Muscle layer of colon (tissue), 2 donors: ENCODE data around the gene ADPRS.

Source experiments
- H3K27ac ChIP-seq: one replicate; pipeline ENCODE4 v1.7.0; 2013; ENCODE audit warnings: low read depth, mild to moderate bottlenecking, low read length, moderate library complexity
- H3K27me3 ChIP-seq, 2 donors: one replicate each; pipeline ENCODE4 v1.7.0; 2013; ENCODE audit warnings: low read length in 2 of 2, mild to moderate bottlenecking in 2 of 2; ENCODE audit not compliant: insufficient read depth in 2 of 2, control insufficient read depth in 1 of 2
- H3K36me3 ChIP-seq: one replicate; pipeline ENCODE4 v1.7.0; 2013; ENCODE audit warnings: mild to moderate bottlenecking, low read length; ENCODE audit not compliant: insufficient read depth
- H3K4me1 ChIP-seq: one replicate; pipeline ENCODE4 v1.7.0; 2013; ENCODE audit warnings: mild to moderate bottlenecking, low read length; ENCODE audit not compliant: insufficient read depth
- H3K4me3 ChIP-seq, 2 donors: one replicate each; pipeline ENCODE4 v1.7.0; 2013; ENCODE audit warnings: low read length in 2 of 2, low read depth in 1 of 2, mild to moderate bottlenecking in 1 of 2, moderate library complexity in 1 of 2
- H3K9ac ChIP-seq: one replicate; pipeline ENCODE4 v1.7.0; 2013; ENCODE audit warnings: low read length
- H3K9me3 ChIP-seq: one replicate; pipeline ENCODE4 v1.7.0; 2013; ENCODE audit warnings: mild to moderate bottlenecking, low read length
- donor health status: abdominal sarcoma.
- donor health status: Adenocarcinoma of cecum.

Gene ADPRS

DNA sequence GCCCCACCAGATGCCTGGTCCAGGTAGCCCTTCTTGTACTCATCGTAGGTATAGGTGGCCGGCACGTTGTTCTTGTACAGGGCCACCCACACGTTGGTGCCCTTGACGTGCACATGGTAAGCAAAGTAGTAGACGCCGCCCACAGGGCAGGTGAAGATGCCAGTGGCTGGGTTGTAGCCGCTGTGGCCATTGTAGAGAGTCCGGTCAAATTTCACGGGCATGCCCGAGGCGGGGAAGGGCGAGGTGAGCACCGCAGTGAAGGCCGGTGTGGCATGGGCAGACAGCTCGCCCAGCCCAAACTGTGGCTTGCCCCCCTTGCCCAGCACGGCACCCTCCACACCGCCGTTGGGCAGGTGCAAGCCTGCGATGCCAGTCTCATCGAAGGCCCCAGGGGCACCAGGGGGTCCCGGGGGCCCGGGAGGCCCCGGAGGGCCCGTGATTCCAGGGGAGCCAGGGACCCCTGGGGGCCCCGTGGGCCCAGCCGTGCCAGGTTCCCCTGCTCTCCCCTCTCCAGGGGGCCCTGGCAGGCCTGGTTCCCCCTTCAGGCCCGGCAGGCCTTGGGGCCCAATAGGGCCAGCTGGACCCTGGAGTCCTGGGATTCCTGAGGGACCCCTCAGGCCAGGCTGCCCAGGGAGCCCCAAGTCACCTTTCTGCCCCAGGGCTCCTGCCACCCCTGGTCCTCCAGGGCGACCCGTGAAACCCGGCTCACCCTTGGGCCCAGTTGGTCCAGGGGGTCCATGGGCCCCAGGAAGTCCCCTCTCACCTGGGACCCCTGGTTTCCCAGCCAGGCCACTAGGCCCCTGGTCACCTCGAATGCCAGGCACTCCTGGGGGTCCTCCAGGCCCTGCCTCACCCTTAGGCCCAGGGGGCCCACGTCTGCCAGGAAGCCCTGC, 9.2 kb downstream of the ADPRS start:
- Histone ChIP-seq H3K36me3 (peaks cover 25% of the 10 kb centered on the region), H3K9me3 (no peaks in the 10 kb centered on the region), H3K4me3 (no peak overlapping the region), H3K27me3 (no peaks in the 10 kb centered on the region), H3K9ac (no peak overlapping the region), H3K27ac (no peak overlapping the region), H3K4me1 (peaks cover 10% of the 10 kb centered on the region)

GRCh38 chr1:36098650-36099365, 10.1 kb downstream of the ADPRS start:
- Histone ChIP-seq H3K27ac (no peak overlapping the region), H3K4me1 (peaks cover 6% of the 10 kb centered on the region), H3K27me3 (no peaks in the 10 kb centered on the region), H3K36me3 (peaks cover 16% of the 10 kb centered on the region), H3K9ac (no peak overlapping the region), H3K9me3 (no peaks in the 10 kb centered on the region), H3K4me3 (no peak overlapping the region)

- Histone ChIP-seq H3K36me3 (peaks cover 7% of the 10 kb centered on the region), H3K9me3 (no peaks in the 10 kb centered on the region), H3K27me3 (no peaks in the 10 kb centered on the region), H3K9ac (no peak overlapping the region), H3K27ac (no peak overlapping the region), H3K4me1 (no peaks in the 10 kb centered on the region), H3K4me3 (no peak overlapping the region)
Observed at GRCh38 chr1:36099681-36100341, 11.1 kb downstream of the ADPRS start.

DNA sequence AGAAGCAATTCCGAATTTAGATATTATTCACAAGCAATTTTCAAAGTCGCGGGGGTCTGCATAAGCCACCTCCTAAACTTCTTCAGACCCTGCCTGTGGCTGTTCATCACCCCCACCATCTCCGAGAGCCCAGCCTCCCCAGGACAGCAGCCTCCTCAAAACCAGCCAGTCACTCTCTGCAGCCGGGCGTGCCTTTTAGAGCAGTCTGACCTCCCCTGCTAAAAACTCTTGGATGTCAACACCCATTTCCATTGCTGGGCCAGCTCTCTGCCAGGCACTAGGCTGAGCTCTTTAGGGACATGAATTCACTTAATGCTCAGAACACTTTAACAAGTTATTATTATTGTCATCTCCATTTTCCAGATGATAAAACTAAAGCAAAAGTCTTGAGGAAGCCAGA, 11.7 kb downstream of the ADPRS start:
- Histone ChIP-seq H3K4me1 (no peaks in the 10 kb centered on the region), H3K27me3 (no peaks in the 10 kb centered on the region), H3K9me3 (no peaks in the 10 kb centered on the region), H3K27ac (no peak overlapping the region), H3K36me3 (peaks cover 5% of the 10 kb centered on the region), H3K4me3 (no peak overlapping the region), H3K9ac (no peak overlapping the region)

DNA sequence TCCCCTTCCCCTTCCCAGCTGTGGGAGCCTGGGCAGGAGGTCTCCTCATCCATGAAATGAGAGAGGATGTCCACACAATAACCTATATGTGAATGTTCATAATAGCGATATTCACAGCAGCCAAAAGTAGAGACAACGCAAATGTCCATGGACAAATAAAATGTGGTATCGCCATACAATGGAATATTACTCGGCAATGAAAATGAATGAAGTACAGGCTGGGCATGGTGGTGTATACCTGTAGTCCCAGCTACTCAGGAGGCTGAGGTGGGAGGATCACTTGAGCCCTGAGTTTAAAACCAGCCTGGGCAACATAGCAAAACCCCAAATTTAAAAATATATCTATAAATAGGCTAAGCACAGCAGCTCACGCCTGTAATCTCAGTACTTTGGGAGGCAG, 12.9 kb downstream of the ADPRS start:
- H3K4me1 ChIP-seq, result no peaks in the 10 kb centered on the region
- no peaks in the 10 kb centered on the region for H3K9me3 ChIP-seq
- no peak overlapping the region for H3K9ac ChIP-seq
- no peaks in the 10 kb centered on the region for H3K27me3 ChIP-seq
- no peaks in the 10 kb centered on the region for H3K36me3 ChIP-seq
- no peak overlapping the region for H3K27ac ChIP-seq
- no peak overlapping the region for H3K4me3 ChIP-seq

DNA sequence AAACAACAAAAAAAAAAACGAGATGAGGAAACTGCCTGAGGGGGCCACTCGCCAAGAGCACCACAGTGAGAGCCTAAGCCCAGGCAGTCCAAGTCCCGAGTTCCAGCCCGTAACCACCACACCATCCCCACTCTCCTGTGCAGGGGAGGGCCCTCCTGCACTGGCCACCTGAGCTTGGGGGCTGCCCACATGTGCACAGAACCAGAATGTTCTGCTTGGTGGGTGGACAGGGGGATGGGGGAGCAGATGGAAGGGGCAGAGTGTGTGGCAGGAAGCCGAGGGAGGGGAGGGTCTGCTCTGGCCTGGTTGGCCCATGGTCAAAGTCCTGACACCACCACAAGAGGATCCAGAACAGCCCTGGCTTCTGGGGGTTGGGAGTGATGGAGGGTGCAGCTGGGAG, 17.6 kb downstream of the ADPRS start:
- H3K9me3 ChIP-seq, result no peaks in the 10 kb centered on the region
- no peaks in the 10 kb centered on the region for H3K4me1 ChIP-seq
- H3K27ac ChIP-seq, result no peak overlapping the region
- no peak overlapping the region for H3K4me3 ChIP-seq
- H3K9ac ChIP-seq, result no peak overlapping the region
- no peaks in the 10 kb centered on the region for H3K36me3 ChIP-seq
- no peaks in the 10 kb centered on the region for H3K27me3 ChIP-seq

GRCh38 chr1:36107394-36107793, 18.7 kb downstream of the ADPRS start:
- H3K27ac ChIP-seq, result no peak overlapping the region
- H3K9me3 ChIP-seq, result no peaks in the 10 kb centered on the region
- H3K9ac ChIP-seq, result no peak overlapping the region
- no peaks in the 10 kb centered on the region for H3K36me3 ChIP-seq
- no peak overlapping the region for H3K4me3 ChIP-seq
- H3K4me1 ChIP-seq, result no peaks in the 10 kb centered on the region
- H3K27me3 ChIP-seq, result no peaks in the 10 kb centered on the region

GRCh38 chr1:36108314-36108713, 19.6 kb downstream of the ADPRS start:
- H3K9ac ChIP-seq, result no peak overlapping the region
- no peaks in the 10 kb centered on the region for H3K4me1 ChIP-seq
- no peak overlapping the region for H3K27ac ChIP-seq
- H3K4me3 ChIP-seq, result no peak overlapping the region
- H3K36me3 ChIP-seq, result no peaks in the 10 kb centered on the region
- H3K27me3 ChIP-seq, result no peaks in the 10 kb centered on the region
- no peaks in the 10 kb centered on the region for H3K9me3 ChIP-seq

DNA sequence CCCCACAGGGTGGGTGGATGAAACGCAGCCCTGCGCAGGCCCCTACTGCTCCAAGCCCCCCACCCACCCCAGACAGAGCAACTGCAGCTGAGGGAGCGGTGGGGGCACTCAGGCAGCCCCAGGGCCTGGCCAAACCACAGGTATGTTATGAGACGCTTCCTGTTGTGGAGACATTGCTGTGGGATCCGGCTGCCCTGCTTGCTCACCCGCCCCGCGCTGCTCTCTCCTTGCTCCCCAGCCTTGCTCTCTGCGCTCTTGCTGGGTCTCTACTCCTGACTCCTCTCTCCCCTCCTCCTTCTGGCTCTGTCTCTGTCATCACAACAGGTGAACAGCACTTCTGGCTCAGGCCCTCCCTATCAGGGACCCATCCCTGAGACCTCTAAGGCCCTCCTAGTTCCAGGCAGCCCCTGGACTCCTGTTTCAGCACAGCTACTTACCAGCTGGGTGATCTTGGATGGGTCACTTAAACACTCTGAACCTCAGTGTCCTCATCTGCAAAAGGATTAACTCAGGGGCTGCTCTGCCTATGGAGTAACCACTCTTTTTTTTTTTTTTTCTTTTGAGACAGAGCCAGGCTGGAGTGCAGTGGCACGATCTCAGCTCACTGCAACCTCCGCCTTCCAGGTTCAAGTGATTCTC, 20.5 kb downstream of the ADPRS start:
- Histone ChIP-seq H3K9me3 (no peaks in the 10 kb centered on the region), H3K27ac (no peak overlapping the region), H3K9ac (no peak overlapping the region), H3K4me1 (no peaks in the 10 kb centered on the region), H3K36me3 (no peaks in the 10 kb centered on the region), H3K27me3 (no peaks in the 10 kb centered on the region), H3K4me3 (no peak overlapping the region)

DNA sequence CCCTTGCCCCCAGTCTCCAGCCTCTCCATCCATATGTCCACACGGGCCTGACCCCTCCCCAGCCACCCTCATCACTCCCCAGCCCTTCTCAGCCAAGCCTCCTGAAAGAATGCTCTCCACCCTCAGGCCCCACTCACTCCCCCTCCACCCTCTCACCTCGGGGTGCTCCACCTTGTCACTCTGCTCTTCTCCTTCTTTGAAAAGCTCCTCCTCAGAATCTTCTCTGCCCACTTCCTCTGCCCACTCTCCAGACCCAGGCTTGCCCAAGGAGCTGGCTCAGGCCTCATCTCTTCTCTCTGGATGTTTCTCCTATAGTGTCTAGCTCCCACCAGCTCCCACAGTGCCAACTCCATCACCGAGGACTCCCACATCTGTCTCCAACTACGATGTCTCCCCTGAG, 22.5 kb downstream of the ADPRS start:
- peaks cover 9% of the 10 kb centered on the region for H3K4me1 ChIP-seq
- H3K27me3 ChIP-seq, result no peaks in the 10 kb centered on the region
- no peak overlapping the region for H3K4me3 ChIP-seq
- H3K27ac ChIP-seq, result no peak overlapping the region
- no peaks in the 10 kb centered on the region for H3K36me3 ChIP-seq
- H3K9me3 ChIP-seq, result no peaks in the 10 kb centered on the region
- no peak overlapping the region for H3K9ac ChIP-seq

GRCh38 chr1:36112823-36113222, 24.1 kb downstream of the ADPRS start:
- H3K36me3 ChIP-seq, result no peaks in the 10 kb centered on the region
- H3K4me3 ChIP-seq, result no peak overlapping the region
- H3K27ac ChIP-seq, result no peak overlapping the region
- H3K27me3 ChIP-seq, result no peaks in the 10 kb centered on the region
- no peak overlapping the region for H3K9ac ChIP-seq
- H3K9me3 ChIP-seq, result no peaks in the 10 kb centered on the region
- H3K4me1 ChIP-seq, result peaks cover 14% of the 10 kb centered on the region
